HepG2 (cell line): ENCODE results near the gene ESR1.

ENCODE experiments used
- CHD2 ChIP-seq: IDR thresholded peaks from 2 replicates; pipeline ENCODE4 v1.6.1; 2011; ENCODE audit warnings: low read depth, low read length, improper control_type of control experiment
- JUN ChIP-seq: sonication (generic); formaldehyde crosslinking; IDR thresholded peaks from 2 replicates; pipeline ENCODE4 v1.4.0; 2020; ENCODE audit warnings: mild to moderate bottlenecking, missing genetic modification reagents
- NBN ChIP-seq: fragments of 450-650 bp; conservative IDR thresholded peaks from 2 replicates; pipeline ENCODE4 v1.6.1; 2017
- SNAPC2 ChIP-seq: sonication (generic); formaldehyde crosslinking; IDR thresholded peaks from 2 replicates; pipeline ENCODE4 v1.8.1; 2022; ENCODE audit warnings: mild to moderate bottlenecking, missing genetic modification reagents
- ZNF274 ChIP-seq: sonication (generic); formaldehyde crosslinking; IDR thresholded peaks from 2 replicates; pipeline ENCODE4 v1.5.1; 2020; ENCODE audit warnings: mild to moderate bottlenecking, missing genetic modification reagents
- ZNF282 ChIP-seq: fragments of 450-650 bp; IDR thresholded peaks from 2 replicates; pipeline ENCODE4 v1.6.1; 2018; ENCODE audit not compliant: partially characterized antibody
- ZNF44 ChIP-seq: sonication (generic); formaldehyde crosslinking; IDR thresholded peaks from 2 replicates; pipeline ENCODE4 v1.5.1; 2020; ENCODE audit warnings: mild to moderate bottlenecking, missing genetic modification reagents
- ZSCAN30 ChIP-seq: sonication (generic); formaldehyde crosslinking; IDR thresholded peaks from 2 replicates; pipeline ENCODE4 v1.5.0; 2020; ENCODE audit warnings: mild to moderate bottlenecking, missing genetic modification reagents
- TF ChIP-seq, protein P1 (sequence below): sonication (generic); formaldehyde crosslinking; IDR thresholded peaks from 2 replicates; pipeline ENCODE4 v1.5.0; 2020; ENCODE audit warnings: mild to moderate bottlenecking, missing genetic modification reagents, borderline replicate concordance
- TF ChIP-seq, protein P2 (sequence below): sonication (generic); formaldehyde crosslinking; IDR thresholded peaks from 2 replicates; pipeline ENCODE4 v1.8.1; 2023; ENCODE audit warnings: missing genetic modification reagents, inconsistent platforms, borderline replicate concordance
- TF ChIP-seq, protein P3 (sequence below): sonication (generic); formaldehyde crosslinking; IDR thresholded peaks from 2 replicates; pipeline ENCODE4 v1.5.0; 2020; ENCODE audit warnings: mild to moderate bottlenecking, missing genetic modification reagents, moderate library complexity
- TF ChIP-seq, protein P4 (sequence below): sonication (generic); formaldehyde crosslinking; IDR thresholded peaks from 2 replicates; pipeline ENCODE4 v1.8.1; 2022; ENCODE audit warnings: low read depth, mild to moderate bottlenecking, missing genetic modification reagents
- TF ChIP-seq, protein P5 (sequence below): sonication (generic); formaldehyde crosslinking; IDR thresholded peaks from 2 replicates; pipeline ENCODE4 v1.4.0; 2020; ENCODE audit warnings: missing genetic modification reagents

DNA sequence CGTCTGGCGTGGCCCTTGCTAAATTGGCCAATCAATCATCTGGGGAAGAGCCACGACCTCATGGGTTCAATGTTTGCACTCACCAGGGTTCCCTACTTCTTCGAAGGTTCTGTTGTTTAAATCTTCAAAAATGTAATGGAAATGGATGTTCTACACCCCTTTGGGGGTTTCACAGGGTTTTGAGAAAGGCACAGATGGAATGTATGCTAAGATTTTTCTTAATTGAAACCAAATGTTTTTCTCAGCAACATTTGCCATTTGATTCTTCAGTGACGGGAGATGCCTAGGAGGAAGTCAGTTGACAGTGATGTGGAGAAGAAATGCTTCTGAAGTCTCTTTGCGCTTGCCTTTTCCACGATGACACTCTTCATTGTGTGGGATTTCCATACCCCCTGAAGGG lies 312.3 kb downstream of the ESR1 start:
- TF ChIP-seq, protein P1, sequence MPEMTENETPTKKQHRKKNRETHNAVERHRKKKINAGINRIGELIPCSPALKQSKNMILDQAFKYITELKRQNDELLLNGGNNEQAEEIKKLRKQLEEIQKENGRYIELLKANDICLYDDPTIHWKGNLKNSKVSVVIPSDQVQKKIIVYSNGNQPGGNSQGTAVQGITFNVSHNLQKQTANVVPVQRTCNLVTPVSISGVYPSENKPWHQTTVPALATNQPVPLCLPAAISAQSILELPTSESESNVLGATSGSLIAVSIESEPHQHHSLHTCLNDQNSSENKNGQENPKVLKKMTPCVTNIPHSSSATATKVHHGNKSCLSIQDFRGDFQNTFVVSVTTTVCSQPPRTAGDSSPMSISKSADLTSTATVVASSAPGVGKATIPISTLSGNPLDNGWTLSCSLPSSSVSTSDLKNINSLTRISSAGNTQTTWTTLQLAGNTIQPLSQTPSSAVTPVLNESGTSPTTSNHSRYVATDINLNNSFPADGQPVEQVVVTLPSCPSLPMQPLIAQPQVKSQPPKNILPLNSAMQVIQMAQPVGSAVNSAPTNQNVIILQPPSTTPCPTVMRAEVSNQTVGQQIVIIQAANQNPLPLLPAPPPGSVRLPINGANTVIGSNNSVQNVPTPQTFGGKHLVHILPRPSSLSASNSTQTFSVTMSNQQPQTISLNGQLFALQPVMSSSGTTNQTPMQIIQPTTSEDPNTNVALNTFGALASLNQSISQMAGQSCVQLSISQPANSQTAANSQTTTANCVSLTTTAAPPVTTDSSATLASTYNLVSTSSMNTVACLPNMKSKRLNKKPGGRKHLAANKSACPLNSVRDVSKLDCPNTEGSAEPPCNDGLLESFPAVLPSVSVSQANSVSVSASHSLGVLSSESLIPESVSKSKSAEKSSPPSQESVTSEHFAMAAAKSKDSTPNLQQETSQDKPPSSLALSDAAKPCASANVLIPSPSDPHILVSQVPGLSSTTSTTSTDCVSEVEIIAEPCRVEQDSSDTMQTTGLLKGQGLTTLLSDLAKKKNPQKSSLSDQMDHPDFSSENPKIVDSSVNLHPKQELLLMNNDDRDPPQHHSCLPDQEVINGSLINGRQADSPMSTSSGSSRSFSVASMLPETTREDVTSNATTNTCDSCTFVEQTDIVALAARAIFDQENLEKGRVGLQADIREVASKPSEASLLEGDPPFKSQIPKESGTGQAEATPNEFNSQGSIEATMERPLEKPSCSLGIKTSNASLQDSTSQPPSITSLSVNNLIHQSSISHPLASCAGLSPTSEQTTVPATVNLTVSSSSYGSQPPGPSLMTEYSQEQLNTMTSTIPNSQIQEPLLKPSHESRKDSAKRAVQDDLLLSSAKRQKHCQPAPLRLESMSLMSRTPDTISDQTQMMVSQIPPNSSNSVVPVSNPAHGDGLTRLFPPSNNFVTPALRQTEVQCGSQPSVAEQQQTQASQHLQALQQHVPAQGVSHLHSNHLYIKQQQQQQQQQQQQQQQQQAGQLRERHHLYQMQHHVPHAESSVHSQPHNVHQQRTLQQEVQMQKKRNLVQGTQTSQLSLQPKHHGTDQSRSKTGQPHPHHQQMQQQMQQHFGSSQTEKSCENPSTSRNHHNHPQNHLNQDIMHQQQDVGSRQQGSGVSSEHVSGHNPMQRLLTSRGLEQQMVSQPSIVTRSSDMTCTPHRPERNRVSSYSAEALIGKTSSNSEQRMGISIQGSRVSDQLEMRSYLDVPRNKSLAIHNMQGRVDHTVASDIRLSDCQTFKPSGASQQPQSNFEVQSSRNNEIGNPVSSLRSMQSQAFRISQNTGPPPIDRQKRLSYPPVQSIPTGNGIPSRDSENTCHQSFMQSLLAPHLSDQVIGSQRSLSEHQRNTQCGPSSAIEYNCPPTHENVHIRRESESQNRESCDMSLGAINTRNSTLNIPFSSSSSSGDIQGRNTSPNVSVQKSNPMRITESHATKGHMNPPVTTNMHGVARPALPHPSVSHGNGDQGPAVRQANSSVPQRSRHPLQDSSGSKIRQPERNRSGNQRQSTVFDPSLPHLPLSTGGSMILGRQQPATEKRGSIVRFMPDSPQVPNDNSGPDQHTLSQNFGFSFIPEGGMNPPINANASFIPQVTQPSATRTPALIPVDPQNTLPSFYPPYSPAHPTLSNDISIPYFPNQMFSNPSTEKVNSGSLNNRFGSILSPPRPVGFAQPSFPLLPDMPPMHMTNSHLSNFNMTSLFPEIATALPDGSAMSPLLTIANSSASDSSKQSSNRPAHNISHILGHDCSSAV = no peak
- TF ChIP-seq CHD2 = no peak
- TF ChIP-seq, protein P2, sequence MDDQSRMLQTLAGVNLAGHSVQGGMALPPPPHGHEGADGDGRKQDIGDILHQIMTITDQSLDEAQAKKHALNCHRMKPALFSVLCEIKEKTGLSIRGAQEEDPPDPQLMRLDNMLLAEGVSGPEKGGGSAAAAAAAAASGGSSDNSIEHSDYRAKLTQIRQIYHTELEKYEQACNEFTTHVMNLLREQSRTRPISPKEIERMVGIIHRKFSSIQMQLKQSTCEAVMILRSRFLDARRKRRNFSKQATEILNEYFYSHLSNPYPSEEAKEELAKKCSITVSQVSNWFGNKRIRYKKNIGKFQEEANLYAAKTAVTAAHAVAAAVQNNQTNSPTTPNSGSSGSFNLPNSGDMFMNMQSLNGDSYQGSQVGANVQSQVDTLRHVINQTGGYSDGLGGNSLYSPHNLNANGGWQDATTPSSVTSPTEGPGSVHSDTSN (CRISPR knock-in tag) = no peak
- TF ChIP-seq, protein P3, sequence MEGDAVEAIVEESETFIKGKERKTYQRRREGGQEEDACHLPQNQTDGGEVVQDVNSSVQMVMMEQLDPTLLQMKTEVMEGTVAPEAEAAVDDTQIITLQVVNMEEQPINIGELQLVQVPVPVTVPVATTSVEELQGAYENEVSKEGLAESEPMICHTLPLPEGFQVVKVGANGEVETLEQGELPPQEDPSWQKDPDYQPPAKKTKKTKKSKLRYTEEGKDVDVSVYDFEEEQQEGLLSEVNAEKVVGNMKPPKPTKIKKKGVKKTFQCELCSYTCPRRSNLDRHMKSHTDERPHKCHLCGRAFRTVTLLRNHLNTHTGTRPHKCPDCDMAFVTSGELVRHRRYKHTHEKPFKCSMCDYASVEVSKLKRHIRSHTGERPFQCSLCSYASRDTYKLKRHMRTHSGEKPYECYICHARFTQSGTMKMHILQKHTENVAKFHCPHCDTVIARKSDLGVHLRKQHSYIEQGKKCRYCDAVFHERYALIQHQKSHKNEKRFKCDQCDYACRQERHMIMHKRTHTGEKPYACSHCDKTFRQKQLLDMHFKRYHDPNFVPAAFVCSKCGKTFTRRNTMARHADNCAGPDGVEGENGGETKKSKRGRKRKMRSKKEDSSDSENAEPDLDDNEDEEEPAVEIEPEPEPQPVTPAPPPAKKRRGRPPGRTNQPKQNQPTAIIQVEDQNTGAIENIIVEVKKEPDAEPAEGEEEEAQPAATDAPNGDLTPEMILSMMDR (CRISPR knock-in tag) = no peak
- no peak for TF ChIP-seq SNAPC2 (CRISPR knock-in tag)
- no peak for TF ChIP-seq ZNF274
- no peak for TF ChIP-seq ZNF44 (CRISPR knock-in tag)
- TF ChIP-seq, protein P4, sequence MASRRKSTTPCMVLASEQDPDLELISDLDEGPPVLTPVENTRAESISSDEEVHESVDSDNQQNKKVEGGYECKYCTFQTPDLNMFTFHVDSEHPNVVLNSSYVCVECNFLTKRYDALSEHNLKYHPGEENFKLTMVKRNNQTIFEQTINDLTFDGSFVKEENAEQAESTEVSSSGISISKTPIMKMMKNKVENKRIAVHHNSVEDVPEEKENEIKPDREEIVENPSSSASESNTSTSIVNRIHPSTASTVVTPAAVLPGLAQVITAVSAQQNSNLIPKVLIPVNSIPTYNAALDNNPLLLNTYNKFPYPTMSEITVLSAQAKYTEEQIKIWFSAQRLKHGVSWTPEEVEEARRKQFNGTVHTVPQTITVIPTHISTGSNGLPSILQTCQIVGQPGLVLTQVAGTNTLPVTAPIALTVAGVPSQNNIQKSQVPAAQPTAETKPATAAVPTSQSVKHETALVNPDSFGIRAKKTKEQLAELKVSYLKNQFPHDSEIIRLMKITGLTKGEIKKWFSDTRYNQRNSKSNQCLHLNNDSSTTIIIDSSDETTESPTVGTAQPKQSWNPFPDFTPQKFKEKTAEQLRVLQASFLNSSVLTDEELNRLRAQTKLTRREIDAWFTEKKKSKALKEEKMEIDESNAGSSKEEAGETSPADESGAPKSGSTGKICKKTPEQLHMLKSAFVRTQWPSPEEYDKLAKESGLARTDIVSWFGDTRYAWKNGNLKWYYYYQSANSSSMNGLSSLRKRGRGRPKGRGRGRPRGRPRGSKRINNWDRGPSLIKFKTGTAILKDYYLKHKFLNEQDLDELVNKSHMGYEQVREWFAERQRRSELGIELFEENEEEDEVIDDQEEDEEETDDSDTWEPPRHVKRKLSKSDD (CRISPR knock-in tag) = no peak
- no peak for TF ChIP-seq NBN
- TF ChIP-seq ZSCAN30 (CRISPR knock-in tag) = no peak
- TF ChIP-seq, protein P5, sequence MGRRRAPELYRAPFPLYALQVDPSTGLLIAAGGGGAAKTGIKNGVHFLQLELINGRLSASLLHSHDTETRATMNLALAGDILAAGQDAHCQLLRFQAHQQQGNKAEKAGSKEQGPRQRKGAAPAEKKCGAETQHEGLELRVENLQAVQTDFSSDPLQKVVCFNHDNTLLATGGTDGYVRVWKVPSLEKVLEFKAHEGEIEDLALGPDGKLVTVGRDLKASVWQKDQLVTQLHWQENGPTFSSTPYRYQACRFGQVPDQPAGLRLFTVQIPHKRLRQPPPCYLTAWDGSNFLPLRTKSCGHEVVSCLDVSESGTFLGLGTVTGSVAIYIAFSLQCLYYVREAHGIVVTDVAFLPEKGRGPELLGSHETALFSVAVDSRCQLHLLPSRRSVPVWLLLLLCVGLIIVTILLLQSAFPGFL (CRISPR knock-in tag) = no peak
- no peak for TF ChIP-seq JUN (CRISPR knock-in tag)
- TF ChIP-seq ZNF282 = no peak
